ENCODE data around the gene TPP1.

TPP1 gene

GRCh38 chr11:6640036-6640984, 21.1 kb upstream of the TPP1 start:
- no peak for TF ChIP-seq POLR2A (IDR thresholded peaks at IDR 0.05; ENCODE audit: low read depth, low read length)
- no peak for FAIRE-seq
- no peak for DNase-seq (ENCODE audit: insufficient read length, low spot score)

- TF ChIP-seq POLR2A (IDR thresholded peaks at IDR 0.05; ENCODE audit: low read depth, low read length) = no peak
- DNase-seq (ENCODE audit: insufficient read length, low spot score) = no peak
- no peak for FAIRE-seq
Observed at GRCh38 chr11:6638429-6638828, 19.2 kb upstream of the TPP1 start.

GRCh38 chr11:6637871-6638270, 18.6 kb upstream of the TPP1 start:
- TF ChIP-seq POLR2A (IDR thresholded peaks at IDR 0.05; ENCODE audit: low read depth, low read length) = no peak
- DNase-seq (ENCODE audit: insufficient read length, low spot score) (no peak), FAIRE-seq (no peak)

GRCh38 chr11:6636480-6636879, 17.3 kb upstream of the TPP1 start:
- TF ChIP-seq POLR2A (IDR thresholded peaks at IDR 0.05; ENCODE audit: low read depth, low read length) = no peak
- DNase-seq (ENCODE audit: insufficient read length, low spot score) (no peak), FAIRE-seq (no peak)

GRCh38 chr11:6635082-6635932, 16.1 kb upstream of the TPP1 start:
- no peak for TF ChIP-seq POLR2A (IDR thresholded peaks at IDR 0.05; ENCODE audit: low read depth, low read length)
- DNase-seq (ENCODE audit: insufficient read length, low spot score) (peak; percentile 50), FAIRE-seq (no peak)

- no peak for TF ChIP-seq POLR2A (IDR thresholded peaks at IDR 0.05; ENCODE audit: low read depth, low read length)
- no peak for FAIRE-seq
- DNase-seq (ENCODE audit: insufficient read length, low spot score) = no peak
Observed at GRCh38 chr11:6634534-6634933, 15.3 kb upstream of the TPP1 start.

GRCh38 chr11:6633422-6634408, 14.5 kb upstream of the TPP1 start:
- FAIRE-seq = no peak
- TF ChIP-seq POLR2A (IDR thresholded peaks at IDR 0.05; ENCODE audit: low read depth, low read length) = no peak
- no peak for DNase-seq (ENCODE audit: insufficient read length, low spot score)

GRCh38 chr11:6632116-6633073, 13.2 kb upstream of the TPP1 start:
- no peak for TF ChIP-seq POLR2A (IDR thresholded peaks at IDR 0.05; ENCODE audit: low read depth, low read length)
- FAIRE-seq (no peak), DNase-seq (ENCODE audit: insufficient read length, low spot score) (no peak)

GRCh38 chr11:6631361-6631890, 12.2 kb upstream of the TPP1 start:
- TF ChIP-seq POLR2A (IDR thresholded peaks at IDR 0.05; ENCODE audit: low read depth, low read length) = no peak
- FAIRE-seq (no peak), DNase-seq (ENCODE audit: insufficient read length, low spot score) (no peak)

- TF ChIP-seq POLR2A (IDR thresholded peaks at IDR 0.05; ENCODE audit: low read depth, low read length) = no peak
- FAIRE-seq (no peak), DNase-seq (ENCODE audit: insufficient read length, low spot score) (no peak)
Observed at GRCh38 chr11:6630632-6631291, 11.5 kb upstream of the TPP1 start.

GRCh38 chr11:6629892-6630631, 10.8 kb upstream of the TPP1 start:
- FAIRE-seq (no peak), DNase-seq (ENCODE audit: insufficient read length, low spot score) (no peak)

More at GRCh38 chr11:6629892-6630631, 10.8 kb upstream of the TPP1 start:
- no peak for TF ChIP-seq POLR2A (IDR thresholded peaks at IDR 0.05; ENCODE audit: low read depth, low read length)
